Thymus (tissue), 11 donors: ENCODE data around the gene FSIP1. TPM values are rescaled to one million over a fixed set of nuclear protein-coding genes. Genes with fewer than 3 reads are reported as not detected.

ENCODE experiments used
- DNase-seq, 9 donors: peaks; one replicate each; pipeline ENCODE4 v3.0.0-alpha.2; 2013; ENCODE audit warnings: low spot score in 9 of 9, low read depth in 6 of 9, missing footprints in 1 of 9
- H3K27ac ChIP-seq, 2 donors: one replicate each; pipeline ENCODE4 v1.5.1; 2013; ENCODE audit warnings: control low read depth in 1 of 2, low read depth in 1 of 2, low read length in 1 of 2, mild to moderate bottlenecking in 1 of 2, moderate library complexity in 1 of 2
- H3K27me3 ChIP-seq, 2 donors: one replicate each; pipeline ENCODE4 v1.5.1; 2013; ENCODE audit warnings: low read length in 1 of 2; ENCODE audit not compliant: control insufficient read depth in 2 of 2, insufficient read depth in 1 of 2
- H3K36me3 ChIP-seq, 2 donors: one replicate each; pipeline ENCODE4 v1.5.1; 2013; ENCODE audit warnings: low read length in 1 of 2, mild to moderate bottlenecking in 1 of 2, moderate library complexity in 1 of 2; ENCODE audit not compliant: control insufficient read depth in 2 of 2, insufficient read depth in 2 of 2
- H3K4me1 ChIP-seq, 2 donors: one replicate each; pipeline ENCODE4 v1.5.1; 2013; ENCODE audit warnings: low read length in 2 of 2; ENCODE audit not compliant: control insufficient read depth in 2 of 2, insufficient read depth in 2 of 2
- H3K4me3 ChIP-seq, 2 donors: one replicate each; pipeline ENCODE4 v1.5.1; 2013; ENCODE audit warnings: low read length in 2 of 2, control low read depth in 1 of 2, mild to moderate bottlenecking in 1 of 2
- H3K9me3 ChIP-seq, 2 donors: one replicate each; pipeline ENCODE4 v1.5.1; 2013; ENCODE audit warnings: low read length in 1 of 2, mild to moderate bottlenecking in 1 of 2; ENCODE audit not compliant: control insufficient read depth in 2 of 2, insufficient read depth in 1 of 2
- WGBS: extraction: QIAGEN DNeasy Blood & Tissue Kit; methylation state at CpG from one replicate; pipeline ENCODE4 v1.1.7; 2013; 5-methylcytosine and 5-hydroxymethylcytosine counted together
- polyA plus RNA-seq: library from polyadenylated mRNA; stranded (reverse); fragments of 200-250 nt; gene quantifications from one replicate; pipeline ENCODE4 v1.2.3, GENCODE V29; 2013
- total RNA-seq: library from RNA; stranded (reverse); fragments of 120-200 nt; gene quantifications from one replicate; pipeline ENCODE4 v1.2.4, GENCODE V29; 2013
- donor health status: healthy.

FSIP1 gene
- total and polyA plus RNA-seq, 2 donors, result 0.37 to 0.76 TPM

GRCh38 chr15:39645138-39645975, 137.3 kb downstream of the FSIP1 start:
- no peak overlapping the region for H3K4me3 ChIP-seq
- no peaks in the 10 kb centered on the region for H3K27me3 ChIP-seq
- no peaks in the 10 kb centered on the region for H3K4me1 ChIP-seq
- H3K27ac ChIP-seq, result no peak overlapping the region
- H3K9me3 ChIP-seq, result no peaks in the 10 kb centered on the region
- DNase-seq, result no peak
- H3K36me3 ChIP-seq, result no peaks in the 10 kb centered on the region
- WGBS, result 92% methylated on average over 20 of the region's 20 CpGs

- WGBS, result 95% methylated on average over 13 of the region's 13 CpGs
- no peaks in the 10 kb centered on the region for H3K36me3 ChIP-seq
- H3K4me3 ChIP-seq, result no peak overlapping the region
- no peaks in the 10 kb centered on the region for H3K9me3 ChIP-seq
- H3K27me3 ChIP-seq, result no peaks in the 10 kb centered on the region
- no peak overlapping the region for H3K27ac ChIP-seq
- no peaks in the 10 kb centered on the region for H3K4me1 ChIP-seq
- DNase-seq, result no peak
Observed at GRCh38 chr15:39644136-39644535, 138.5 kb downstream of the FSIP1 start.

DNA sequence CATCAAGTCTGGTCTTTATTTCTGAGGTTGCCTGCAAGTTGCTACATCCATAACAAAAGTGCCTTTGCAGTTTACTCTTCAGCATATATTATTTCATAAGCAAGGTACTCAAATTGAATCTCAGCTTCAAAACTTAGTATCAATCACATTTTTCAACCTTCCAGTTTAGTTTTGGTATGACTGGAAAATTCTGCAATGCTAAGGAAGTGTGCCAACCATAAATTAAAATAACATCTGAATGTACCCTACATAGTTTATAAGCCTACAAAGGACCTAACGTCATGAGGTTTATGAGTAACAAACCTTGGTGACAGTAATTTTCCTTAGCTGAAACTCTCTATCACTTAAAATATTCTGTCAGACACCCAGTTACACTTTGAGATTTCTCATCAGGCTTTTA, 138.9 kb downstream of the FSIP1 start:
- WGBS, result 99% methylated on average over 1 of the region's 1 CpG
- no peak overlapping the region for H3K27ac ChIP-seq
- no peaks in the 10 kb centered on the region for H3K9me3 ChIP-seq
- DNase-seq, result no peak
- H3K4me1 ChIP-seq, result no peaks in the 10 kb centered on the region
- H3K4me3 ChIP-seq, result no peak overlapping the region
- H3K27me3 ChIP-seq, result no peaks in the 10 kb centered on the region
- no peaks in the 10 kb centered on the region for H3K36me3 ChIP-seq

DNA sequence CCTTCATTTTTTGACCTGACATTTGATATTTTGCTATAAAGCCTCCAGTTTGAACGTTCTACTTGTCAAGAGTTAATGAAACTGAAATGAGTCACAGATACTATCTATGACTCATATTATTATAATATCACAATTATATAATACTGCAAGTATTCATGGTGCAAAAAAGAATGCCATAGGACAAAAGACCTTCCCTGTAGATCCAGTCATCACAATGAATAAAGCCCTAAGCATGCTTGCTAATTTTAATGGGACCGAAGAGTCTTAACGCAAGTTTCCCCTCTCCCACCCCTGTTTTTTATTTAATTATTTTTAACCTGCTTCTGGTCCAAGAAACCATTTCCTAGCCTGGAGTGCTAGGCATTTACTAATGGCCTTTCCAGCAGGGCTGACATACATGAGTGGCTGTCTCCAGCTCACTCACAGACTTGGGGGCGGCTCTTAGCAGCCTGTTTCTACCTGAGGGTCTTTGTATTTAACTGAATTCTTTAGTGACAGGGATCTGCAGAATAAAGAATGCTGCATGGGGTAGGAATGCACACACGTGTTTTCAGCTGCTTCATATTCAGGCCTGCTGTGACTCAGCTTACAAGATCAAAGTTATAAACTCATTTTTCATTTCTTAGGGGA, 140.5 kb downstream of the FSIP1 start:
- 91% methylated on average over 5 of the region's 5 CpGs for WGBS
- Histone ChIP-seq H3K4me1 (no peaks in the 10 kb centered on the region), H3K36me3 (no peaks in the 10 kb centered on the region), H3K4me3 (no peak overlapping the region), H3K27me3 (no peaks in the 10 kb centered on the region), H3K27ac (no peak overlapping the region), H3K9me3 (no peaks in the 10 kb centered on the region)
- DNase-seq, result no peak

DNA sequence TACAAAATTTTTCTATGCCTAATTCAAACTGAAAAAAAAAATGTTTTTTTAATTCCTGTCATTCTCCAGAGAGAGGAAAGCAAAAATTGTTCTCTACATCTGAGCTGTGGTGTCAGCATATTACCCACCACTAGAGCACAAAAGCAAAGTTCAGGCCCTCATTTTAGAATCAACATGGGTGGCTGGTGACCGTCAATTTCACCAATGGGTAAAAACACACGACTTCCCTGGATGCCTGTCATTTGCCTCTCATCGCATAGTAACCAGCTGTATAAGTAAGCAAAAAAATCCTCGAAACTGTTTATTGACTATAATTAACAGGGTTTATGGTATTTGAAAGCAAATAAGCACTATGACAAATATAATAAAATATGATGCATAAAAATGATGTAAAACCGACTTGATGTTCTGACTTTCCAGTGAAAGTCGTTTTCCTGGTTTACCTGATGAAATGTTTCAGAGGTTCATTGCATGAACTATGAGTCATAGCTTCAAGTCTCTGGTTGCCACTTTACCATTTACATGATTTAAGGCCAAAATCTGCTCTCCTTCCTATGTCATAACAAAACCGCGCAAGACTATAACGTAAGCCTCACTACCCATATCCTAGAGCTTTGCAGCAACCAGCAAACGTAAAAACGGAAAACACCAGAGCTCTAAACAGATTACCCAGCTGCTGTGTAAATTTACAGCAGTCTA, 141.3 kb downstream of the FSIP1 start:
- Histone ChIP-seq H3K27ac (no peak overlapping the region), H3K9me3 (no peaks in the 10 kb centered on the region), H3K4me3 (no peak overlapping the region), H3K36me3 (no peaks in the 10 kb centered on the region), H3K4me1 (no peaks in the 10 kb centered on the region), H3K27me3 (no peaks in the 10 kb centered on the region)
- 97% methylated on average over 11 of the region's 11 CpGs for WGBS
- DNase-seq, result no peak

DNA sequence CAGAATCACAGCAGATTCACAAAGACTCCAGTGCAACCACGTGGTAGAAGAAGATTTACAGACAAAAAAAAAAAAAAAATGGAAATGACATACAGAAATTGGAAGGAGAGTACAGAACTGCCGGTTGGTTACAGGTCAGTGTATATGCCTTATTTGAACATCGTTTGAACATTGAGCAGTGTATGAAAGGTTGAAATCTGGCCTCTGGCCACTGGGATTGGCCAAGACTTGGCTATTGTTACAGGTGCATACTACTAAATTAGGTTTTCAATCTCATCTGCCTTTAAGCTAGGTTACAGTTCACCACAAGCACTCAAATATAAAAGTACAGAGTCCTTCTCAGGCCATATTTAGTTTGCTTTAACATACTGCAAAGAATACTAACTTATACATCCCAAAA, 142.0 kb downstream of the FSIP1 start:
- no peak overlapping the region for H3K4me3 ChIP-seq
- H3K9me3 ChIP-seq, result no peaks in the 10 kb centered on the region
- H3K4me1 ChIP-seq, result no peaks in the 10 kb centered on the region
- H3K36me3 ChIP-seq, result no peaks in the 10 kb centered on the region
- no peaks in the 10 kb centered on the region for H3K27me3 ChIP-seq
- DNase-seq, result no peak
- H3K27ac ChIP-seq, result no peak overlapping the region
- WGBS, result 85% methylated on average over 3 of the region's 3 CpGs

GRCh38 chr15:39639037-39639436, 143.6 kb downstream of the FSIP1 start:
- Histone ChIP-seq H3K27ac (no peak overlapping the region), H3K4me3 (no peak overlapping the region), H3K4me1 (no peaks in the 10 kb centered on the region), H3K36me3 (no peaks in the 10 kb centered on the region), H3K9me3 (no peaks in the 10 kb centered on the region), H3K27me3 (no peaks in the 10 kb centered on the region)
- no peak for DNase-seq
- 99% methylated on average over 1 of the region's 1 CpG for WGBS

DNA sequence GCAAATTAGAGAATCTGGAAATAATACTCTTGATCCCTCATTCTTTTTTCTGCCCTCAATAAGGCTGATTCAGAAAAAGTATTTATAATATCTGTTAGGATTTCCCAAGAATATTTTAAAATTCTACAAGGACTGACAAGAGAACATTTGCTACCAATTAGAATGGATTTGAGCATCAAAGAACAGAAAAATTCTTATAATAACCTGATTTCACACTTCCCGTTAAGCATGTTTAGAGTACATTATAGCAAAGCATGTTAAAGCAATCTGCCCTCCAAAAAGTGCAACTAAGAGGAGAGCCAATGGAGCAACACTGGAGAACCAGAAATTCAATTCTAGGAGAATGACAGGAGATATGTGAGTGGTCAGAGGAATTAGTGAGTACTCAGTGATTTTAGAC, 144.6 kb downstream of the FSIP1 start:
- H3K27me3 ChIP-seq, result no peaks in the 10 kb centered on the region
- 99% methylated on average over 1 of the region's 1 CpG for WGBS

GRCh38 chr15:39631357-39631756, 151.3 kb downstream of the FSIP1 start:
- H3K27me3 ChIP-seq, result no peaks in the 10 kb centered on the region
- no peaks in the 10 kb centered on the region for H3K36me3 ChIP-seq
- peaks cover 0 to 21% of the 10 kb centered on the region in 2 donors for H3K4me1 ChIP-seq
- no peak for DNase-seq
- H3K27ac ChIP-seq, result no peak overlapping the region
- no peaks in the 10 kb centered on the region for H3K9me3 ChIP-seq
- 96% methylated on average over 3 of the region's 3 CpGs for WGBS
- no peak overlapping the region for H3K4me3 ChIP-seq

More for the DNA sequence above, 144.6 kb downstream of the FSIP1 start:
- Histone ChIP-seq H3K36me3 (no peaks in the 10 kb centered on the region), H3K4me1 (no peaks in the 10 kb centered on the region), H3K4me3 (no peak overlapping the region), H3K27ac (no peak overlapping the region), H3K9me3 (no peaks in the 10 kb centered on the region)
- DNase-seq, result no peak
